Testis (tissue), 3 donors: ENCODE measurements around the gene DAP. TPM values are rescaled to one million over a fixed set of nuclear protein-coding genes. Genes with fewer than 3 reads are reported as not detected.

Source experiments
- DNase-seq: peaks from one replicate; pipeline ENCODE4 v3.0.0-alpha.2; 2019
- H3K27ac ChIP-seq, 2 donors: fragments of 200-600 bp; sonication (generic); one replicate each; pipeline ENCODE4 v1.5.1; 2019
- H3K27me3 ChIP-seq: fragments of 200-600 bp; sonication (generic); one replicate; pipeline ENCODE4 v1.5.1; 2019
- H3K36me3 ChIP-seq: fragments of 200-600 bp; sonication (generic); one replicate; pipeline ENCODE4 v1.5.1; 2017; ENCODE audit warnings: low read depth; ENCODE audit errors: missing control alignments
- H3K4me1 ChIP-seq: fragments of 200-600 bp; sonication (generic); one replicate; pipeline ENCODE4 v1.5.1; 2019
- H3K4me3 ChIP-seq, 2 donors: fragments of 200-600 bp; sonication (generic); one replicate each; pipeline ENCODE4 v1.5.1; 2017 to 2019
- H3K9me3 ChIP-seq: fragments of 200-600 bp; sonication (generic); one replicate; pipeline ENCODE4 v1.5.1; 2017
- POLR2A ChIP-seq: fragments of 450-650 bp; IDR thresholded peaks from one replicate; pipeline ENCODE4 v1.6.1; 2017; ENCODE audit warnings: antibody characterized with exemption, mild to moderate bottlenecking, moderate library complexity
- WGBS, 2 donors: methylation state at CpG; one replicate each; pipeline ENCODE4 v1.1.5; 2018; 5-methylcytosine and 5-hydroxymethylcytosine counted together
- intact Hi-C: fragments of 100-400 bp; cut with DNase I; formaldehyde crosslinking; loops from one replicate; pipeline ENCODE4 v1.15.1; 2023; ENCODE audit warnings: low total_unique reads
- polyA plus RNA-seq: library from polyadenylated mRNA; stranded (reverse); fragments of 350-450 nt; fragmentation: Illumina TruSeq; extraction: RNeasy Lipid Tissue Mini Kit (QIAGEN cat#74804); gene quantifications from one replicate; pipeline ENCODE4 v1.2.3, GENCODE V29; 2014; ENCODE audit warnings: low read depth, low replicate concordance; ENCODE audit not compliant: insufficient read depth
- total RNA-seq, 2 donors: library from RNA; depleted of rRNA; stranded (reverse); fragments of >200 nt; gene quantifications; one replicate each; pipeline ENCODE4 v1.2.3, GENCODE V29; 2016
- TF ChIP-seq, protein P1 (sequence below), 3 experiments: fragments of 450-650 bp in 2 of 3; fragments of 200-600 bp in 1 of 3; sonication (generic) in 1 of 3; IDR thresholded peaks; one replicate each; pipeline ENCODE4 v1.5.1; 2016 to 2019; ENCODE audit warnings: antibody characterized with exemption in 3 of 3, mild to moderate bottlenecking in 2 of 3, moderate library complexity in 1 of 3

DAP gene
- total and polyA plus RNA-seq, 3 donors from 2014 or later: 46.3 to 92.2 (median 48.1) TPM

GRCh38 chr5:10727861-10728260, 33.2 kb downstream of the DAP start:
- intact Hi-C loops: no loop called here
- Histone ChIP-seq H3K4me3 (no peak overlapping the region), H3K36me3 (no peaks in the 10 kb centered on the region), H3K27me3 (no peaks in the 10 kb centered on the region), H3K4me1 (no peaks in the 10 kb centered on the region), H3K9me3 (no peaks in the 10 kb centered on the region), H3K27ac (no peak overlapping the region)
- 88 to 95% methylated on average over 3 of the region's 3 CpGs for WGBS, 2 donors
- no peak for TF ChIP-seq POLR2A
- TF ChIP-seq, protein P1, sequence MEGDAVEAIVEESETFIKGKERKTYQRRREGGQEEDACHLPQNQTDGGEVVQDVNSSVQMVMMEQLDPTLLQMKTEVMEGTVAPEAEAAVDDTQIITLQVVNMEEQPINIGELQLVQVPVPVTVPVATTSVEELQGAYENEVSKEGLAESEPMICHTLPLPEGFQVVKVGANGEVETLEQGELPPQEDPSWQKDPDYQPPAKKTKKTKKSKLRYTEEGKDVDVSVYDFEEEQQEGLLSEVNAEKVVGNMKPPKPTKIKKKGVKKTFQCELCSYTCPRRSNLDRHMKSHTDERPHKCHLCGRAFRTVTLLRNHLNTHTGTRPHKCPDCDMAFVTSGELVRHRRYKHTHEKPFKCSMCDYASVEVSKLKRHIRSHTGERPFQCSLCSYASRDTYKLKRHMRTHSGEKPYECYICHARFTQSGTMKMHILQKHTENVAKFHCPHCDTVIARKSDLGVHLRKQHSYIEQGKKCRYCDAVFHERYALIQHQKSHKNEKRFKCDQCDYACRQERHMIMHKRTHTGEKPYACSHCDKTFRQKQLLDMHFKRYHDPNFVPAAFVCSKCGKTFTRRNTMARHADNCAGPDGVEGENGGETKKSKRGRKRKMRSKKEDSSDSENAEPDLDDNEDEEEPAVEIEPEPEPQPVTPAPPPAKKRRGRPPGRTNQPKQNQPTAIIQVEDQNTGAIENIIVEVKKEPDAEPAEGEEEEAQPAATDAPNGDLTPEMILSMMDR (IDR thresholded peaks at IDR 0.05): no peak
- no peak for DNase-seq

- TF ChIP-seq, protein P1 (IDR thresholded peaks at IDR 0.05): no peak
- no peak for TF ChIP-seq POLR2A
- intact Hi-C loops: no loop called here
- H3K36me3 ChIP-seq: no peaks in the 10 kb centered on the region
- no peak overlapping the region for H3K27ac ChIP-seq
- no peak overlapping the region for H3K4me3 ChIP-seq
- no peak for DNase-seq
- H3K9me3 ChIP-seq: no peaks in the 10 kb centered on the region
- WGBS, 2 donors: 78 to 80% methylated on average over 7 to 8 of the region's 8 CpGs
- no peaks in the 10 kb centered on the region for H3K4me1 ChIP-seq
- no peaks in the 10 kb centered on the region for H3K27me3 ChIP-seq
These were observed 34.0 kb downstream of the DAP start for GRCh38 chr5:10726913-10727517.

DNA sequence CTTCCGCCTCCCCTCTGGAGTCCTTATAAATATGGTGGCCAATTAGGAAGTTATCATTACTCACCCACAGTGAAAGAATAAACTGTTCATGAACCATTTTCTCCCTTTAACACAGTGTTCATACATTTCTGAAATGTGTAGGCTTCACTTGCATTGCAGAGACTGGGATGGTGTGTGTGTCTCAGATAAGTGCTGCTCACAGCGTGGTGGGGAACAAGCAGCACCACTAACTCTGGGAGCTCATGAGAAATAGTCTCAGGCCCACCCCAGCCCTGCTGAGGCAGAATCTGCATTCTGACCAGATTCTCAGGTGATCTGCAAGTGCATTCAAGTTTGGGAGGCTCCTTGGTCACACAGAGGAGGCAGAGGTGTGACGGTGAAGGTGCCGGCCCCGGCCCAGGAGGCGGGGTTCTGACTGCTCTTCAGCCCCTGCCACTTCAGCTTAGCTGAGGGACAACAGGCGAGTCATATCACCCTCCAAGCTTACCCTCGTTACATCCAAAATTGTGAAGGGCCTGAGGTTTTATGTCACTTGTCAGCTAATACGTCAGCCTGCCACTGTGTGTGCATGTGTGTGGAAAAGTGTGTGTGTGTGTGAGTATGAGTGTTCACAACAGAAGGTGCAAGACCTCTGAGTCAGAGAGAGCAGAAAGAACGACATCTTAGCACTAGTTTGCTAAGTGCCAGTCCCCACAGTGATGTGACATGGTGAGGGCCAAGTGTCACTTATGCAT, 34.7 kb downstream of the DAP start:
- H3K36me3 ChIP-seq: no peaks in the 10 kb centered on the region
- DNase-seq: no peak
- no peak overlapping the region for H3K4me3 ChIP-seq
- H3K4me1 ChIP-seq: no peaks in the 10 kb centered on the region
- TF ChIP-seq, protein P1 (IDR thresholded peaks at IDR 0.05): no peak
- no peak for TF ChIP-seq POLR2A
- no peaks in the 10 kb centered on the region for H3K9me3 ChIP-seq
- no peak overlapping the region for H3K27ac ChIP-seq
- H3K27me3 ChIP-seq: no peaks in the 10 kb centered on the region
- intact Hi-C loops: no loop called here
- 91 to 97% methylated on average over 7 to 10 of the region's 10 CpGs for WGBS, 2 donors

- H3K27ac ChIP-seq: no peak overlapping the region
- no peaks in the 10 kb centered on the region for H3K9me3 ChIP-seq
- TF ChIP-seq, protein P1 (IDR thresholded peaks at IDR 0.05): no peak
- intact Hi-C loops: no loop called here
- DNase-seq: no peak
- WGBS, 2 donors: 76 to 88% methylated on average over 1 of the region's 1 CpG
- H3K27me3 ChIP-seq: no peaks in the 10 kb centered on the region
- no peaks in the 10 kb centered on the region for H3K36me3 ChIP-seq
- H3K4me3 ChIP-seq: no peak overlapping the region
- H3K4me1 ChIP-seq: no peaks in the 10 kb centered on the region
These were observed 35.4 kb downstream of the DAP start for GRCh38 chr5:10725636-10726035.
